GM21526 (cell line): ENCODE data around the gene OR10R2.

ENCODE experiments used
- ATAC-seq: cut with Tn5 transposase; IDR thresholded peaks from one replicate; pipeline ENCODE4 v1.9.1; 2021; ENCODE audit warnings: moderate library complexity; ENCODE audit not compliant: unreplicated experiment, low FRiP score

Gene OR10R2

GRCh38 chr1:158521666-158522058, 49.6 kb downstream of the OR10R2 start:
- ATAC-seq = no peak

- no peak for ATAC-seq
These were observed 55.3 kb downstream of the OR10R2 start for GRCh38 chr1:158527190-158527815.
